Testis (tissue), 3 donors: ENCODE results near the gene PGLYRP2. TPM values are rescaled to one million over a fixed set of nuclear protein-coding genes. Genes with fewer than 3 reads are reported as not detected.

Experiments used
- DNase-seq: peaks from one replicate; pipeline ENCODE4 v3.0.0-alpha.2; 2019
- H3K27ac ChIP-seq, 2 donors: fragments of 200-600 bp; sonication (generic); one replicate each; pipeline ENCODE4 v1.5.1; 2019
- H3K27me3 ChIP-seq: fragments of 200-600 bp; sonication (generic); one replicate; pipeline ENCODE4 v1.5.1; 2019
- H3K36me3 ChIP-seq: fragments of 200-600 bp; sonication (generic); one replicate; pipeline ENCODE4 v1.5.1; 2017; ENCODE audit warnings: low read depth; ENCODE audit errors: missing control alignments
- H3K4me1 ChIP-seq: fragments of 200-600 bp; sonication (generic); one replicate; pipeline ENCODE4 v1.5.1; 2019
- H3K4me3 ChIP-seq, 2 donors: fragments of 200-600 bp; sonication (generic); one replicate each; pipeline ENCODE4 v1.5.1; 2017 to 2019
- H3K9me3 ChIP-seq: fragments of 200-600 bp; sonication (generic); one replicate; pipeline ENCODE4 v1.5.1; 2017
- CTCF ChIP-seq, 3 experiments: fragments of 450-650 bp in 2 of 3; fragments of 200-600 bp in 1 of 3; sonication (generic) in 1 of 3; IDR thresholded peaks; one replicate each; pipeline ENCODE4 v1.5.1; 2016 to 2019; ENCODE audit warnings: antibody characterized with exemption in 3 of 3, mild to moderate bottlenecking in 2 of 3, moderate library complexity in 1 of 3
- POLR2A ChIP-seq: fragments of 450-650 bp; IDR thresholded peaks from one replicate; pipeline ENCODE4 v1.6.1; 2017; ENCODE audit warnings: antibody characterized with exemption, mild to moderate bottlenecking, moderate library complexity
- WGBS, 2 donors: methylation state at CpG; one replicate each; pipeline ENCODE4 v1.1.5; 2018; 5-methylcytosine and 5-hydroxymethylcytosine counted together
- intact Hi-C: fragments of 100-400 bp; cut with DNase I; formaldehyde crosslinking; loops from one replicate; pipeline ENCODE4 v1.15.1; 2023; ENCODE audit warnings: low total_unique reads
- polyA plus RNA-seq: library from polyadenylated mRNA; stranded (reverse); fragments of 350-450 nt; fragmentation: Illumina TruSeq; extraction: RNeasy Lipid Tissue Mini Kit (QIAGEN cat#74804); gene quantifications from one replicate; pipeline ENCODE4 v1.2.3, GENCODE V29; 2014; ENCODE audit warnings: low read depth, low replicate concordance; ENCODE audit not compliant: insufficient read depth
- total RNA-seq, 2 donors: library from RNA; depleted of rRNA; stranded (reverse); fragments of >200 nt; gene quantifications; one replicate each; pipeline ENCODE4 v1.2.3, GENCODE V29; 2016

PGLYRP2 gene
- total and polyA plus RNA-seq, 3 donors from 2014 or later, result 27.8 to 44.4 (median 43.7) TPM

- intact Hi-C loops, result no loop called here
- Histone ChIP-seq H3K36me3 (no peaks in the 10 kb centered on the region), H3K27ac (no peak overlapping the region), H3K4me3 (no peak overlapping the region), H3K4me1 (no peaks in the 10 kb centered on the region), H3K27me3 (no peaks in the 10 kb centered on the region), H3K9me3 (no peaks in the 10 kb centered on the region)
- WGBS, 2 donors, result 44 to 77% methylated on average over 1 of the region's 1 CpG
- no peak for DNase-seq
- TF ChIP-seq POLR2A (no peak), CTCF (IDR thresholded peaks at IDR 0.05) (no peak)
Observed at GRCh38 chr19:15502264-15502663, 23.0 kb upstream of the PGLYRP2 start.

- H3K27ac ChIP-seq, result no peak overlapping the region
- H3K27me3 ChIP-seq, result no peaks in the 10 kb centered on the region
- H3K4me1 ChIP-seq, result no peaks in the 10 kb centered on the region
- H3K9me3 ChIP-seq, result no peaks in the 10 kb centered on the region
- intact Hi-C loops, result no loop called here
- 43 to 56% methylated on average over 1 of the region's 1 CpG for WGBS, 2 donors
- TF ChIP-seq POLR2A (no peak), CTCF (IDR thresholded peaks at IDR 0.05) (no peak)
- no peaks in the 10 kb centered on the region for H3K36me3 ChIP-seq
- DNase-seq, result no peak
- H3K4me3 ChIP-seq, result no peak overlapping the region
Observed at GRCh38 chr19:15501596-15501995, 22.3 kb upstream of the PGLYRP2 start.

GRCh38 chr19:15498910-15499309, 19.6 kb upstream of the PGLYRP2 start:
- Histone ChIP-seq H3K4me3 (no peak overlapping the region), H3K9me3 (no peaks in the 10 kb centered on the region), H3K27ac (no peak overlapping the region), H3K36me3 (no peaks in the 10 kb centered on the region), H3K4me1 (no peaks in the 10 kb centered on the region), H3K27me3 (no peaks in the 10 kb centered on the region)
- intact Hi-C loops, result no loop called here
- TF ChIP-seq POLR2A (no peak), CTCF (IDR thresholded peaks at IDR 0.05) (no peak)
- DNase-seq, result no peak
- WGBS, 2 donors, result 38 to 47% methylated on average over 6 of the region's 6 CpGs

- WGBS, 2 donors, result 67 to 68% methylated on average over 10 of the region's 10 CpGs
- Histone ChIP-seq H3K36me3 (no peaks in the 10 kb centered on the region), H3K9me3 (no peaks in the 10 kb centered on the region), H3K4me3 (no peak overlapping the region), H3K27me3 (no peaks in the 10 kb centered on the region), H3K4me1 (no peaks in the 10 kb centered on the region), H3K27ac (no peak overlapping the region)
- intact Hi-C loops, result no loop called here
- DNase-seq, result no peak
- TF ChIP-seq POLR2A, result no peak
- TF ChIP-seq CTCF (IDR thresholded peaks at IDR 0.05), result no peak
Observed at GRCh38 chr19:15498156-15498858, 19.0 kb upstream of the PGLYRP2 start.

GRCh38 chr19:15495151-15495550, 15.8 kb upstream of the PGLYRP2 start:
- Histone ChIP-seq H3K4me1 (no peaks in the 10 kb centered on the region), H3K9me3 (no peaks in the 10 kb centered on the region), H3K36me3 (no peaks in the 10 kb centered on the region), H3K27me3 (no peaks in the 10 kb centered on the region), H3K4me3 (no peak overlapping the region), H3K27ac (no peak overlapping the region)
- intact Hi-C loops, result no loop called here
- WGBS, 2 donors, result 58 to 62% methylated on average over 1 of the region's 1 CpG
- TF ChIP-seq CTCF (IDR thresholded peaks at IDR 0.05) (no peak), POLR2A (no peak)
- DNase-seq, result no peak
